Uterus (tissue), 4 donors: ENCODE results near the gene YIF1B. TPM values are rescaled to one million over a fixed set of nuclear protein-coding genes. Genes with fewer than 3 reads are reported as not detected.

ENCODE experiments used
- DNase-seq, 2 donors: peaks; one replicate each; pipeline ENCODE4 v3.0.0-alpha.2; 2019 to 2020
- H3K27ac ChIP-seq, 2 donors: fragments of 200-600 bp; sonication (generic); 1 replicate in 1 of 2; 2 replicates in 1 of 2; pipeline ENCODE4 v1.5.1; 2016 to 2018
- H3K27me3 ChIP-seq, 2 donors: fragments of 200-600 bp; sonication (generic); one replicate each; pipeline ENCODE4 v1.5.1; 2018 to 2019; ENCODE audit warnings: control low read depth in 1 of 2
- H3K36me3 ChIP-seq, 2 donors: fragments of 200-600 bp; sonication (generic); one replicate each; pipeline ENCODE4 v1.5.1; 2019; ENCODE audit warnings: control low read depth in 1 of 2
- H3K4me1 ChIP-seq, 2 donors: fragments of 200-600 bp; sonication (generic); one replicate each; pipeline ENCODE4 v1.5.1; 2018 to 2019; ENCODE audit warnings: control low read depth in 1 of 2
- H3K4me3 ChIP-seq, 2 donors: fragments of 200-600 bp; sonication (generic); 1 replicate in 1 of 2; 2 replicates in 1 of 2; pipeline ENCODE4 v1.5.1; 2018 to 2019; ENCODE audit warnings: mild to moderate bottlenecking in 1 of 2
- H3K9me3 ChIP-seq, 2 donors: fragments of 200-600 bp; sonication (generic); one replicate each; pipeline ENCODE4 v1.5.1; 2019; ENCODE audit warnings: control low read depth in 1 of 2
- POLR2A ChIP-seq, 2 donors: fragments of 450-650 bp; IDR thresholded peaks; one replicate each; pipeline ENCODE4 v1.6.1; 2016; ENCODE audit warnings: antibody characterized with exemption in 2 of 2, mild to moderate bottlenecking in 1 of 2, moderate library complexity in 1 of 2
- intact Hi-C: fragments of 100-400 bp; cut with DNase I; formaldehyde crosslinking; loops from one replicate; pipeline ENCODE4 v1.15.1; 2023; ENCODE audit warnings: low total_unique reads
- total RNA-seq, 4 donors: library from RNA; depleted of rRNA in 3 of 4; stranded (reverse); fragments of >200 nt in 3 of 4; gene quantifications; one replicate each; pipeline versions ENCODE4 v1.1.0 to v1.2.4, GENCODE V29; 2014 to 2023
- TF ChIP-seq, protein P1 (sequence below), 4 experiments: fragments of 200-600 bp in 2 of 4; fragments of 450-650 bp in 2 of 4; sonication (generic) in 2 of 4; IDR thresholded peaks; one replicate each; pipeline ENCODE4 v1.5.1; 2016 to 2019; ENCODE audit warnings: antibody characterized with exemption in 4 of 4, mild to moderate bottlenecking in 2 of 4, moderate library complexity in 1 of 4
- donor health status: DM: yes; HTN: yes; CAD: no.

Gene YIF1B
- total RNA-seq, 4 donors from 2014 or later: 6.4 to 31.7 (median 21.5) TPM

- no peaks in the 10 kb centered on the region for H3K27me3 ChIP-seq
- no peaks in the 10 kb centered on the region for H3K9me3 ChIP-seq
- no peak overlapping the region for H3K27ac ChIP-seq
- no peak overlapping the region for H3K4me3 ChIP-seq
- DNase-seq: no peak
- intact Hi-C loops: no loop called here
- H3K36me3 ChIP-seq: no peaks in the 10 kb centered on the region
- H3K4me1 ChIP-seq: no peaks in the 10 kb centered on the region
- TF ChIP-seq, protein P1, sequence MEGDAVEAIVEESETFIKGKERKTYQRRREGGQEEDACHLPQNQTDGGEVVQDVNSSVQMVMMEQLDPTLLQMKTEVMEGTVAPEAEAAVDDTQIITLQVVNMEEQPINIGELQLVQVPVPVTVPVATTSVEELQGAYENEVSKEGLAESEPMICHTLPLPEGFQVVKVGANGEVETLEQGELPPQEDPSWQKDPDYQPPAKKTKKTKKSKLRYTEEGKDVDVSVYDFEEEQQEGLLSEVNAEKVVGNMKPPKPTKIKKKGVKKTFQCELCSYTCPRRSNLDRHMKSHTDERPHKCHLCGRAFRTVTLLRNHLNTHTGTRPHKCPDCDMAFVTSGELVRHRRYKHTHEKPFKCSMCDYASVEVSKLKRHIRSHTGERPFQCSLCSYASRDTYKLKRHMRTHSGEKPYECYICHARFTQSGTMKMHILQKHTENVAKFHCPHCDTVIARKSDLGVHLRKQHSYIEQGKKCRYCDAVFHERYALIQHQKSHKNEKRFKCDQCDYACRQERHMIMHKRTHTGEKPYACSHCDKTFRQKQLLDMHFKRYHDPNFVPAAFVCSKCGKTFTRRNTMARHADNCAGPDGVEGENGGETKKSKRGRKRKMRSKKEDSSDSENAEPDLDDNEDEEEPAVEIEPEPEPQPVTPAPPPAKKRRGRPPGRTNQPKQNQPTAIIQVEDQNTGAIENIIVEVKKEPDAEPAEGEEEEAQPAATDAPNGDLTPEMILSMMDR (IDR thresholded peaks at IDR 0.05): no peak
- no peak for TF ChIP-seq POLR2A (IDR thresholded peaks at IDR 0.05)
These were observed 40.3 kb upstream of the YIF1B start for GRCh38 chr19:38355728-38356725.

- no peaks in the 10 kb centered on the region for H3K9me3 ChIP-seq
- no peak for DNase-seq
- intact Hi-C loops: no loop called here
- H3K4me1 ChIP-seq: no peaks in the 10 kb centered on the region
- no peak overlapping the region for H3K27ac ChIP-seq
- TF ChIP-seq POLR2A (IDR thresholded peaks at IDR 0.05): no peak
- TF ChIP-seq, protein P1 (IDR thresholded peaks at IDR 0.05): no peak
- no peaks in the 10 kb centered on the region for H3K27me3 ChIP-seq
- no peak overlapping the region for H3K4me3 ChIP-seq
- no peaks in the 10 kb centered on the region for H3K36me3 ChIP-seq
These were observed 36.9 kb upstream of the YIF1B start for GRCh38 chr19:38352611-38353010.

DNA sequence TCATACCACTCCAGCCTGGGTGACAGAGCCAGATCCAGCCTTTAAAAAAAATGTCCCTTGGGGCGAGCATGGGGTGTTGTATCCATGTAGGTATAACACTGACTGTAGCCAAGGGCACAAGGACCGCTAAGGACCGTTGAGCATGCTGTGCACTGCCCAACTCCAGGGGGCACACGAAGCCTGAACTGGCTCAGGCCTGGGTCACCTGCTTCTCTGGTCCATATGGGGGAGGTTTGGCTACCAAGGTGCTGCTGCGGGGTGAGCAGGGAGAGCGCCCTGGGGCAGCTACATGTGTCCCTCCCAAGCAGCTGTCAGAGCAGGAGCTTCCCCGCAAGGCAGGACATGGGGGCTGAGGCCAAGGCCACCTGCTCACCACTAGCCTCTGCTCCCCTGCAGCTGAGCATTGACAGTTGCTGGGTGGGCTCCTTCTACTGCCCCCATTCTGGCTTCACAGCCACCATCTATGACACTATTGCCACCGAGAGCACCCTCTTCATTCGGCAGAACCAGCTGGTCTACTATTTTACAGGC is 36.2 kb upstream of the YIF1B start:
- Histone ChIP-seq H3K4me3 (no peak overlapping the region), H3K9me3 (no peaks in the 10 kb centered on the region), H3K4me1 (no peaks in the 10 kb centered on the region), H3K36me3 (no peaks in the 10 kb centered on the region), H3K27me3 (no peaks in the 10 kb centered on the region), H3K27ac (no peak overlapping the region)
- intact Hi-C loops: no loop called here
- TF ChIP-seq POLR2A (IDR thresholded peaks at IDR 0.05): no peak
- TF ChIP-seq, protein P1 (IDR thresholded peaks at IDR 0.05): no peak
- DNase-seq: no peak

- Histone ChIP-seq H3K27me3 (no peaks in the 10 kb centered on the region), H3K36me3 (no peaks in the 10 kb centered on the region), H3K4me3 (no peak overlapping the region), H3K4me1 (no peaks in the 10 kb centered on the region), H3K27ac (no peak overlapping the region), H3K9me3 (no peaks in the 10 kb centered on the region)
- no peak for TF ChIP-seq POLR2A (IDR thresholded peaks at IDR 0.05)
- TF ChIP-seq, protein P1 (IDR thresholded peaks at IDR 0.05): no peak
- intact Hi-C loops: no loop called here
- DNase-seq: no peak
These were observed 35.1 kb upstream of the YIF1B start for GRCh38 chr19:38350883-38351282.

- Histone ChIP-seq H3K36me3 (no peaks in the 10 kb centered on the region), H3K9me3 (no peaks in the 10 kb centered on the region), H3K27ac (no peak overlapping the region), H3K4me1 (no peaks in the 10 kb centered on the region), H3K4me3 (no peak overlapping the region), H3K27me3 (no peaks in the 10 kb centered on the region)
- no peak for TF ChIP-seq POLR2A (IDR thresholded peaks at IDR 0.05)
- TF ChIP-seq, protein P1 (IDR thresholded peaks at IDR 0.05): no peak
- intact Hi-C loops: no loop called here
- DNase-seq: no peak
These were observed 31.1 kb upstream of the YIF1B start for GRCh38 chr19:38346837-38347236.
